GM12801 (cell line): Measurements from ENCODE around the gene PRSS12.

Source experiments
- CTCF ChIP-seq: IDR thresholded peaks from one replicate; pipeline ENCODE4 v1.5.1; 2011; ENCODE audit warnings: control low read depth; ENCODE audit not compliant: insufficient read length; ENCODE audit errors: extremely low read depth

The PRSS12 gene

DNA sequence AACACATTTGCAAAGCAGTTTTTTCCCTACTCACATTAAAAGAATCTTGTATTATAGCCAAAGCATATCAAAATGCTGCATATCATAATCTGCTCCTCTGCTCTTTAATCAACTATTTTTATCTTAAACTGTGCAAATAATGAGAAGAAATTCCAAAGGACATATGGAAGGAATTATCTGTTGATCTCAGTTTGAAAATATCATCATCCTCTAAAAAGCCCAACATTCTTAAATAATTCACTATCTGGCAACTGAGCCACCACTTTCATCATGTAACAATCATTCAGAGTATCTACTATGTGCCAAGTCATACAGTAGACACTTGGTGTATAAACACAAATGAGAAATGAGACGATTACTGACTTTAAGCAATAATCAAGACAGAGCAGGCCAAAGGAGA is 63.0 kb downstream of the PRSS12 start:
- no peak for TF ChIP-seq CTCF

- no peak for TF ChIP-seq CTCF
Measured at GRCh38 chr4:118287711-118288451, 64.9 kb downstream of the PRSS12 start.

- TF ChIP-seq CTCF = no peak
Measured at GRCh38 chr4:118286685-118287084, 66.1 kb downstream of the PRSS12 start.

GRCh38 chr4:118285931-118286330 is 66.9 kb downstream of the PRSS12 start:
- TF ChIP-seq CTCF = no peak

GRCh38 chr4:118284169-118284568 is 68.6 kb downstream of the PRSS12 start:
- no peak for TF ChIP-seq CTCF

DNA sequence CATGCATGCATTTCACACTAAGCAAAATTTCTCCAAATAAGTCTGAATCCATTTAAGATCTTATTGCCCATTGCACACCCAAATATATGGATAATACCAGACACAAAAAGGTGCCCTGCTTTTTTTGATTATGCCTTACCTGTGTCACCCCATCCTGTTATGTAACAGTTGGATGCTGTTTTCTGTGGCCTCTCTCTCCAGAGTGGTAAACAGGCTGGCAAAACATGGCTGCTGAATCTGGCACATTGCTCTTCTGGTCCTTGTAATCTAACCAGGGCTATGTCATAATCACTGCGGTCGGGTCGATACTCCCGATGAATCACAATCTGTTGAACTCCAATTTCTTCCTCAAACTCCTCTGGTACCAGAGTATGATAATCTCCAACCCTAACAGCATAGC is 70.1 kb downstream of the PRSS12 start:
- no peak for TF ChIP-seq CTCF

- no peak for TF ChIP-seq CTCF
Measured at GRCh38 chr4:118281611-118282442, 71.0 kb downstream of the PRSS12 start.
